Measurements from ENCODE around the gene MRPL14. TPM values are rescaled to one million over a fixed set of nuclear protein-coding genes. Genes with fewer than 3 reads are reported as not detected.

The MRPL14 gene
- total and polyA plus RNA-seq, 9 of the 15 experiments (the other 6 are each of a cell fraction or from before 2014, with no cell fraction given): 126 to 424 (median 165) TPM

GRCh38 chr6:44074439-44074812 is 52.8 kb downstream of the MRPL14 start (continued):
- TF ChIP-seq, protein P1, sequence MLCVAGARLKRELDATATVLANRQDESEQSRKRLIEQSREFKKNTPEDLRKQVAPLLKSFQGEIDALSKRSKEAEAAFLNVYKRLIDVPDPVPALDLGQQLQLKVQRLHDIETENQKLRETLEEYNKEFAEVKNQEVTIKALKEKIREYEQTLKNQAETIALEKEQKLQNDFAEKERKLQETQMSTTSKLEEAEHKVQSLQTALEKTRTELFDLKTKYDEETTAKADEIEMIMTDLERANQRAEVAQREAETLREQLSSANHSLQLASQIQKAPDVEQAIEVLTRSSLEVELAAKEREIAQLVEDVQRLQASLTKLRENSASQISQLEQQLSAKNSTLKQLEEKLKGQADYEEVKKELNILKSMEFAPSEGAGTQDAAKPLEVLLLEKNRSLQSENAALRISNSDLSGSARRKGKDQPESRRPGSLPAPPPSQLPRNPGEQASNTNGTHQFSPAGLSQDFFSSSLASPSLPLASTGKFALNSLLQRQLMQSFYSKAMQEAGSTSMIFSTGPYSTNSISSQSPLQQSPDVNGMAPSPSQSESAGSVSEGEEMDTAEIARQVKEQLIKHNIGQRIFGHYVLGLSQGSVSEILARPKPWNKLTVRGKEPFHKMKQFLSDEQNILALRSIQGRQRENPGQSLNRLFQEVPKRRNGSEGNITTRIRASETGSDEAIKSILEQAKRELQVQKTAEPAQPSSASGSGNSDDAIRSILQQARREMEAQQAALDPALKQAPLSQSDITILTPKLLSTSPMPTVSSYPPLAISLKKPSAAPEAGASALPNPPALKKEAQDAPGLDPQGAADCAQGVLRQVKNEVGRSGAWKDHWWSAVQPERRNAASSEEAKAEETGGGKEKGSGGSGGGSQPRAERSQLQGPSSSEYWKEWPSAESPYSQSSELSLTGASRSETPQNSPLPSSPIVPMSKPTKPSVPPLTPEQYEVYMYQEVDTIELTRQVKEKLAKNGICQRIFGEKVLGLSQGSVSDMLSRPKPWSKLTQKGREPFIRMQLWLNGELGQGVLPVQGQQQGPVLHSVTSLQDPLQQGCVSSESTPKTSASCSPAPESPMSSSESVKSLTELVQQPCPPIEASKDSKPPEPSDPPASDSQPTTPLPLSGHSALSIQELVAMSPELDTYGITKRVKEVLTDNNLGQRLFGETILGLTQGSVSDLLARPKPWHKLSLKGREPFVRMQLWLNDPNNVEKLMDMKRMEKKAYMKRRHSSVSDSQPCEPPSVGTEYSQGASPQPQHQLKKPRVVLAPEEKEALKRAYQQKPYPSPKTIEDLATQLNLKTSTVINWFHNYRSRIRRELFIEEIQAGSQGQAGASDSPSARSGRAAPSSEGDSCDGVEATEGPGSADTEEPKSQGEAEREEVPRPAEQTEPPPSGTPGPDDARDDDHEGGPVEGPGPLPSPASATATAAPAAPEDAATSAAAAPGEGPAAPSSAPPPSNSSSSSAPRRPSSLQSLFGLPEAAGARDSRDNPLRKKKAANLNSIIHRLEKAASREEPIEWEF (CRISPR knock-in tag; IDR thresholded peaks at IDR 0.05): no peak
- no peak for TF ChIP-seq TAF9B (IDR thresholded peaks at IDR 0.05; ENCODE audit: partially characterized antibody)
- peak; percentile 81 for TF ChIP-seq SMAD4 (CRISPR knock-in tag; conservative IDR thresholded peaks at IDR 0.05)
- TF ChIP-seq NCOA4 (IDR thresholded peaks at IDR 0.05; ENCODE audit: partially characterized antibody): no peak
- no peak for TF ChIP-seq ZNF277 (CRISPR knock-in tag; IDR thresholded peaks at IDR 0.05; ENCODE audit: borderline replicate concordance)
- TF ChIP-seq ARID3A (IDR thresholded peaks at IDR 0.05; ENCODE audit: borderline replicate concordance, low read depth, low read length): no peak
- TF ChIP-seq ELF2 (CRISPR knock-in tag; IDR thresholded peaks at IDR 0.05): 0 out of 2 replicates have a peak, but pooled peaks have one; percentile 10
- peak; percentile 76 for TF ChIP-seq BCOR (IDR thresholded peaks at IDR 0.05)
- no peak for TF ChIP-seq MCM3 (IDR thresholded peaks at IDR 0.05)
- no peak for TF ChIP-seq PURB (CRISPR knock-in tag; IDR thresholded peaks at IDR 0.05; ENCODE audit: low read depth)
- peak; percentile 96 for TF ChIP-seq ZEB2 (IDR thresholded peaks at IDR 0.05)
- TF ChIP-seq ZNF184 (CRISPR knock-in tag; IDR thresholded peaks at IDR 0.05): no peak
- peak; percentile 34; the same call in 1 of the 2 replicates for TF ChIP-seq MEF2D (tag; conservative IDR thresholded peaks at IDR 0.05; ENCODE audit: low read depth)
- TF ChIP-seq XRCC3 (IDR thresholded peaks at IDR 0.05): no peak
- TF ChIP-seq ZC3H11A (IDR thresholded peaks at IDR 0.05; ENCODE audit: low read depth, low read length): no peak
- TF ChIP-seq CBX1 (IDR thresholded peaks at IDR 0.05; ENCODE audit: low read depth): no peak
- peak; percentile 36 for TF ChIP-seq EP300 (IDR thresholded peaks at IDR 0.05; ENCODE audit: low read length)
- no peak for TF ChIP-seq FOXK1 (CRISPR knock-in tag; IDR thresholded peaks at IDR 0.05; ENCODE audit: borderline replicate concordance)
- TF ChIP-seq CSDE1 (IDR thresholded peaks at IDR 0.05): no peak
- no peak for TF ChIP-seq CBX5 (IDR thresholded peaks at IDR 0.05; ENCODE audit: borderline replicate concordance, low read depth)
- TF ChIP-seq ZNF175 (CRISPR knock-in tag; IDR thresholded peaks at IDR 0.05; ENCODE audit: low read depth): peak; percentile 75; the same call in 1 of the 2 replicates
- TF ChIP-seq ZNF589 (CRISPR knock-in tag; IDR thresholded peaks at IDR 0.05; ENCODE audit: low read depth): peak; percentile 67
- TF ChIP-seq ZNF253 (CRISPR knock-in tag; conservative IDR thresholded peaks at IDR 0.05): no peak
- peak; percentile 76 for TF ChIP-seq FOXP1 (CRISPR knock-in tag; IDR thresholded peaks at IDR 0.05)
- peak; percentile 88; the same call in 1 of the 2 replicates for TF ChIP-seq MTA3 (IDR thresholded peaks at IDR 0.05; ENCODE audit: borderline replicate concordance)

Data from K562 (cell line).